ENCODE data around the gene SKA1.
A peak's percentile ranks its signal among the peaks of the same experiment; 100 is the strongest.
"Not testable (repeated sequence)": the region's sequence is repeated elsewhere in the genome, so short reads cannot be mapped to it uniquely, and the experiment has no call there.

SKA1 gene

DNA sequence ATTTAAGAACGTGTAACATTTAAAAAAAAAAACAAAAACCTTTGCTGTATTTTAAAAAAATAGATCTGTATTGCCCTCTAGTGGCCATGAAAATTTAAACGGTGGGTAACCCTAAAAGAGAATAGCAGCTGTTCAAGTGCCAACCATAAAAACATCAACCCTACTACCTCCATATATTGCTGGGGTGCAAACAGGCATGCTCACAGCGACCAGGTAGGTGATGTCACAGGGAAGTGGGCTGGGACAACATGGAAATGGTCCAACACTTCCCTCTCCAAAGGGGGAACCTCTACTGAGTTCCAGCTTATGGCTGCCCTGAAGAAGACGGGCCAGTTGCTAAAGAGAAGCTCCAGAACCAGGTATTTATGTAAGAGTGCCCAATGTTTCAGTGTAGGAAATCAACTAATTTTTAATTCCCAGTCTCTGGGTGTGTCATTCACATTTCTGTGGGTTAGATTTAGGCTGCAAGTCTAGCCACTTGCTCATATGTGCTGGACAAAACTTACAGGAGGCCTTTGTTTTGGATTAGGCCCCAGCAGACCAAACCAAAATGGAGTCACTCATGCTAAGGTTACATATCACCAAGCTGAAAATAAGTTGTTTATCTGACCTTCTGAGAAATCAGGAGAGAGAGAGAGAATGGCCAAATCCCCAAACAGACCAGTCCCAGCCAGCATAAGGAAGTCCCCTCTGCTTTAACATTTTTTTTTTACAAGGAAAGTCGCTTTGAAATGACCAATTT, 54.5 kb downstream of the SKA1 start:
- TF ChIP-seq ZFP37 (tag by site-specific recombination; IDR thresholded peaks at IDR 0.05): no peak
- peak; percentile 59 for TF ChIP-seq ZNF654 (tag by site-specific recombination; IDR thresholded peaks at IDR 0.05; ENCODE audit: low read depth)
- TF ChIP-seq, protein P1, sequence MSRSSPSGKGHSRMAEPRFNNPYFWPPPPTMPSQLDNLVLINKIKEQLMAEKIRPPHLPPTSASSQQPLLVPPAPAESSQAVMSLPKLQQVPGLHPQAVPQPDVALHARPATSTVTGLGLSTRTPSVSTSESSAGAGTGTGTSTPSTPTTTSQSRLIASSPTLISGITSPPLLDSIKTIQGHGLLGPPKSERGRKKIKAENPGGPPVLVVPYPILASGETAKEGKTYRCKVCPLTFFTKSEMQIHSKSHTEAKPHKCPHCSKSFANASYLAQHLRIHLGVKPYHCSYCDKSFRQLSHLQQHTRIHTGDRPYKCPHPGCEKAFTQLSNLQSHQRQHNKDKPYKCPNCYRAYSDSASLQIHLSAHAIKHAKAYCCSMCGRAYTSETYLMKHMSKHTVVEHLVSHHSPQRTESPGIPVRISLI (tag by site-specific recombination; IDR thresholded peaks at IDR 0.05): 0 out of 2 replicates have a peak, but pooled peaks have one; percentile 45
- H3K9me3 ChIP-seq (ENCODE audit: control insufficient read depth, insufficient read depth, low read depth, low read length): no peaks in the 10 kb centered on the region
- no peaks in the 10 kb centered on the region for H3K36me3 ChIP-seq (ENCODE audit: control insufficient read depth in 2 of 2, insufficient read depth in 1 of 2, low read length in 2 of 2)
- H3K4me3 ChIP-seq (ENCODE audit: low read depth, low read length): no peak overlapping the region
- POLR2A ChIA-PET: interaction anchor here (1.2 kb wide), 1 partner anchor 148 kb away, joined by 3 read pairs; the partner anchor contains the start of gene MBD1
- CTCF ChIA-PET: interaction anchor here (0.5 to 2.9 kb wide), 38 partner anchors 9 to 664 kb away, joined by 3 to 26 read pairs (median 4); partner anchors contain the start of gene SKA1
- H3K4me1 ChIP-seq (ENCODE audit: control insufficient read depth, insufficient read depth, low read length): no peaks in the 10 kb centered on the region
- H3K27ac ChIP-seq (ENCODE audit: extremely low read depth, low read depth, low read length): no peak overlapping the region

DNA sequence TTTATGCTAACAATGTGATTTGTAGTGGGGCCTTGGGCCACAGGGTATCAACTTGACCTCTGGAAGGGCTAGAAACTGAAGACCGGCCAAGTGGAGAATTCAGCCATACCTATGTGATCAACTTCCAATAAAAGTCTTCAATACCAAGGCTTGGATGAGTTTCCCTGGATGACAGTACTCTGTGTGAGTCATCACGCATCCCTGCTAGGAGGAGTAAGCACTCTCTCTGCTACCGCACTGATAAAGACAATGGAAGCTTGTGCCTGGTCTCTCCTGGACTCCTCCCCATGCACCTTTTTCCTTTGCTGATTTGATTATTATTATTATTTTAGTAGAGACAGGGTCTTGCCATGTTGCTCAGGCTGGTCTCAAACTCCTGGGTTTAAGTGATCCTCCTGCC, 58.1 kb downstream of the SKA1 start:
- TF ChIP-seq ZSCAN30 (tag by site-specific recombination; IDR thresholded peaks at IDR 0.05) (no peak), ZNF114 (tag by site-specific recombination; IDR thresholded peaks at IDR 0.05) (no peak), ZNF133 (tag by site-specific recombination; IDR thresholded peaks at IDR 0.05) (no peak), ZNF529 (tag by site-specific recombination; IDR thresholded peaks at IDR 0.05; ENCODE audit: insufficient replicate concordance) (no peak), ZNF670 (tag by site-specific recombination; IDR thresholded peaks at IDR 0.05; ENCODE audit: low read depth) (no peak), ZNF354C (tag by site-specific recombination; IDR thresholded peaks at IDR 0.05; ENCODE audit: borderline replicate concordance, low read depth) (no peak), ZNF654 (tag by site-specific recombination; IDR thresholded peaks at IDR 0.05; ENCODE audit: low read depth) (no peak), KLF7 (tag by site-specific recombination; IDR thresholded peaks at IDR 0.05; ENCODE audit: borderline replicate concordance) (no peak), ZNF10 (tag by site-specific recombination; IDR thresholded peaks at IDR 0.05) (no peak), ZNF521 (tag by site-specific recombination; IDR thresholded peaks at IDR 0.05) (no peak), KLF16 (tag by site-specific recombination; IDR thresholded peaks at IDR 0.05) (no peak)
- TF ChIP-seq, protein P1 (tag by site-specific recombination; IDR thresholded peaks at IDR 0.05): no peak
- H3K4me3 ChIP-seq (ENCODE audit: low read depth, low read length): no peak overlapping the region
- no peaks in the 10 kb centered on the region for H3K4me1 ChIP-seq (ENCODE audit: control insufficient read depth, insufficient read depth, low read length)
- no peaks in the 10 kb centered on the region for H3K9me3 ChIP-seq (ENCODE audit: control insufficient read depth, insufficient read depth, low read depth, low read length)
- H3K36me3 ChIP-seq (ENCODE audit: control insufficient read depth in 2 of 2, insufficient read depth in 1 of 2, low read length in 2 of 2): no peaks in the 10 kb centered on the region
- POLR2A ChIA-PET: no interaction called here
- CTCF ChIA-PET: interaction anchor here (0.7 to 1.4 kb wide), 2 partner anchors 76 to 228 kb away, joined by 3 to 8 read pairs; no protein-coding TSS in a partner anchor
- no peak overlapping the region for H3K27ac ChIP-seq (ENCODE audit: extremely low read depth, low read depth, low read length)

DNA sequence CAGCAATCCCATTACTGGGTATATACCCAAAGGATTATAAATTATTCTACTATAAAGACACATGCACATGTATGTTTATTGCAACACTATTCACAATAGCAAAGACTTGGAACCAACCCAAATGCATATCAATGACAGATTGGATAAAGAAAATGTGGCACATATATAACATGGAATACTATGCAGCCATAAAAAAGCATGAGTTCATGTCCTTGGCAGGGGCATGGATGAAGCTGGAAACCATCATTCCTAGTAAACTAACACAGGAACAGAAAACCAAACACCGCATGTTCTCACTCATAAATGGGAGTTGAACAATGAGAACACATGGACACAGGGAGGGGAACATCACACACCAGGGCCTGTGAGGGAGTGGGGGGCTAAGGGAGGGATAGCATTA, 61.9 kb downstream of the SKA1 start:
- H3K9me3 ChIP-seq (ENCODE audit: control insufficient read depth, insufficient read depth, low read depth, low read length); H3K27ac ChIP-seq (ENCODE audit: extremely low read depth, low read depth, low read length); H3K4me1 ChIP-seq (ENCODE audit: control insufficient read depth, insufficient read depth, low read length); H3K4me3 ChIP-seq (ENCODE audit: low read depth, low read length); POLR2A ChIA-PET; H3K36me3 ChIP-seq (ENCODE audit: control insufficient read depth in 2 of 2, insufficient read depth in 1 of 2, low read length in 2 of 2); CTCF ChIA-PET: not testable (repeated sequence)
- peak; percentile 88 for TF ChIP-seq ZNF146 (tag by site-specific recombination; IDR thresholded peaks at IDR 0.05)

GRCh38 chr18:50439460-50440015, 64.7 kb downstream of the SKA1 start:
- no peaks in the 10 kb centered on the region for H3K4me1 ChIP-seq (ENCODE audit: control insufficient read depth, insufficient read depth, low read length)
- POLR2A ChIA-PET: no interaction called here
- H3K4me3 ChIP-seq (ENCODE audit: low read depth, low read length): no peak overlapping the region
- H3K36me3 ChIP-seq (ENCODE audit: control insufficient read depth in 2 of 2, insufficient read depth in 1 of 2, low read length in 2 of 2): no peaks in the 10 kb centered on the region
- CTCF ChIA-PET: interaction anchor here (1.1 kb wide), 1 partner anchor 11 kb away, joined by 3 read pairs; no protein-coding TSS in a partner anchor
- no peak for TF ChIP-seq ZNF335 (tag by site-specific recombination; conservative IDR thresholded peaks at IDR 0.05)
- TF ChIP-seq ZNF623 (tag by site-specific recombination; IDR thresholded peaks at IDR 0.05): peak; percentile 91
- TF ChIP-seq PRDM4 (tag by site-specific recombination; IDR thresholded peaks at IDR 0.05): no peak
- H3K9me3 ChIP-seq (ENCODE audit: control insufficient read depth, insufficient read depth, low read depth, low read length): no peaks in the 10 kb centered on the region
- no peak overlapping the region for H3K27ac ChIP-seq (ENCODE audit: extremely low read depth, low read depth, low read length)

All from HEK293 (cell line).